BE2C (cell line): ENCODE measurements around the gene CUBN.

Experiments
- DNase-seq: peaks from one replicate; pipeline ENCODE4 v3.0.0-alpha.2; 2020
- H3K27me3 ChIP-seq: fragments of 250-450 bp; sonication (Bioruptor Pico); 2 replicates; pipeline ENCODE4 v1.5.1; 2020; ENCODE audit warnings: mild to moderate bottlenecking
- H3K36me3 ChIP-seq: fragments of 250-450 bp; sonication (Bioruptor Pico); 2 replicates; pipeline ENCODE4 v1.5.1; 2020; ENCODE audit warnings: mild to moderate bottlenecking
- H3K4me1 ChIP-seq: fragments of 250-450 bp; sonication (Bioruptor Pico); 2 replicates; pipeline ENCODE4 v1.5.1; 2020
- H3K4me3 ChIP-seq: 2 replicates; pipeline ENCODE4 v1.5.1; 2011; ENCODE audit warnings: low read depth, low read length
- H3K9me3 ChIP-seq: fragments of 250-450 bp; sonication (Bioruptor Pico); 2 replicates; pipeline ENCODE4 v1.5.1; 2020
- TF ChIP-seq, protein P1 (sequence below): IDR thresholded peaks from 2 replicates; pipeline ENCODE4 v1.5.1; 2012; ENCODE audit warnings: mild to moderate bottlenecking, low read depth, low read length

Gene CUBN

GRCh38 chr10:16789261-16789660, 340.4 kb downstream of the CUBN start:
- Histone ChIP-seq H3K36me3 (no peaks in the 10 kb centered on the region), H3K27me3 (no peaks in the 10 kb centered on the region), H3K9me3 (no peaks in the 10 kb centered on the region), H3K4me3 (no peak overlapping the region), H3K4me1 (no peaks in the 10 kb centered on the region)
- no peak for DNase-seq
- TF ChIP-seq, protein P1, sequence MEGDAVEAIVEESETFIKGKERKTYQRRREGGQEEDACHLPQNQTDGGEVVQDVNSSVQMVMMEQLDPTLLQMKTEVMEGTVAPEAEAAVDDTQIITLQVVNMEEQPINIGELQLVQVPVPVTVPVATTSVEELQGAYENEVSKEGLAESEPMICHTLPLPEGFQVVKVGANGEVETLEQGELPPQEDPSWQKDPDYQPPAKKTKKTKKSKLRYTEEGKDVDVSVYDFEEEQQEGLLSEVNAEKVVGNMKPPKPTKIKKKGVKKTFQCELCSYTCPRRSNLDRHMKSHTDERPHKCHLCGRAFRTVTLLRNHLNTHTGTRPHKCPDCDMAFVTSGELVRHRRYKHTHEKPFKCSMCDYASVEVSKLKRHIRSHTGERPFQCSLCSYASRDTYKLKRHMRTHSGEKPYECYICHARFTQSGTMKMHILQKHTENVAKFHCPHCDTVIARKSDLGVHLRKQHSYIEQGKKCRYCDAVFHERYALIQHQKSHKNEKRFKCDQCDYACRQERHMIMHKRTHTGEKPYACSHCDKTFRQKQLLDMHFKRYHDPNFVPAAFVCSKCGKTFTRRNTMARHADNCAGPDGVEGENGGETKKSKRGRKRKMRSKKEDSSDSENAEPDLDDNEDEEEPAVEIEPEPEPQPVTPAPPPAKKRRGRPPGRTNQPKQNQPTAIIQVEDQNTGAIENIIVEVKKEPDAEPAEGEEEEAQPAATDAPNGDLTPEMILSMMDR, result no peak

DNA sequence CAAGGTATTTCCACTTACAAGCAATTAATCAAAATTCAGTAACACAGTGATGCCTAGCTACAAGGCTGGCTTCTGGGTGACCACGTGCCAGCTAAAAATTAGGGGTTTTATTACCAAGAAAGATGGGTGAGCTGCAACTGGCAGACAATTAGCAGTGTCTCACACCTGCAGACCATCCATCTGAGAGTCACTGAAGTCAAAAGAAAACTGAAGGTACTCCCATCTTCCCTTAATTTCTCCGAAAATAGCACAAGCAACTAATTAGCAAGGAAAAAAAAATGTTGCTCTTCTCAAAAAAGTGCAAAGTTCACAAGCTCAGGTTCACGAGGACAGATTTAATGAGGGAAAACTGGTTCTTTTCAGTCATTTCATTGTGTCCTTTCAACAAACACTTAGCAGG, 340.8 kb downstream of the CUBN start:
- TF ChIP-seq, protein P1, result no peak
- no peak for DNase-seq
- H3K27me3 ChIP-seq, result no peaks in the 10 kb centered on the region
- no peaks in the 10 kb centered on the region for H3K4me1 ChIP-seq
- H3K36me3 ChIP-seq, result no peaks in the 10 kb centered on the region
- no peaks in the 10 kb centered on the region for H3K9me3 ChIP-seq
- no peak overlapping the region for H3K4me3 ChIP-seq

DNA sequence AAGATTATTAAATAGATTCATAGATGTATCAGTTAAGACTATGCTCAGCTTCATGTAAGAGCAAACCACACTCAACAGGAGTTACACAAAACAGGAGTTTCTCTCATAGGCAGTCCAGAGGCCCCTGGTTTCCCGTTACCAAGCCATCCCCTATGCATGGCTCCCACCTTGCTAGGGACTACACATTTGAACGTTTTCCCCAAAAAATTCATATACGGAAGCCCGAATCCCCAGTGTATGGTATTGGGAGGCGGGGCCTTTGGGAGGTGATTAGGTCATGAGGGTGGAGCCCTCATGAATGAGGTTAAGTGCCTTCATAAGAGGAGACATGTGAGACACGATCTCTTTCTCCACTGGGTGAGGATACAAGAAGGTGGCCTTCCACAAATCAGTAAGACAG, 341.5 kb downstream of the CUBN start:
- Histone ChIP-seq H3K9me3 (no peaks in the 10 kb centered on the region), H3K27me3 (no peaks in the 10 kb centered on the region), H3K4me1 (no peaks in the 10 kb centered on the region), H3K4me3 (no peak overlapping the region), H3K36me3 (no peaks in the 10 kb centered on the region)
- no peak for DNase-seq
- TF ChIP-seq, protein P1, result no peak

DNA sequence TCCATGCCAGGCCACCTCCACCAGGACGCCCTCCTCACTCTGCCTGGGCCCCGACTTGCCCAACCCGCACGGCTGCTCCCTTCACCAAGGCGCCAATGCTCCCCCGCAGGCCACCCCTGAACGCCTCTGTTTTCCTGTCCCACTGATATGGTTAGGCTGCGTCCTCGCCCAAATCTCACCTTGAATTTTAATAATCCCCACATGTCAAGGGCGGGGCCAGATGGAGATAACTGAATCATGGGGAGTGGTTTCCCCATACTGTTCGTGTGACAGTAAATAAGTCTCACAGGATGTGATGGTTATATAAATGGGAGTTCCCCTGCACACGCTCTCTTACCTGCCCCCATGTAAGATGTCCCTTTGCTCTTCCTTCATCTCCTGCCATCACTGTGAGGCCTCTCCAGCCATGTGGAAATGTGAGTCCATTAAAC, 342.2 kb downstream of the CUBN start:
- TF ChIP-seq, protein P1, result no peak
- no peaks in the 10 kb centered on the region for H3K9me3 ChIP-seq
- H3K36me3 ChIP-seq, result no peaks in the 10 kb centered on the region
- DNase-seq, result no peak
- H3K4me1 ChIP-seq, result no peaks in the 10 kb centered on the region
- no peak overlapping the region for H3K4me3 ChIP-seq
- no peaks in the 10 kb centered on the region for H3K27me3 ChIP-seq

- TF ChIP-seq, protein P1, result no peak
Observed at GRCh38 chr10:16780338-16780880, 349.2 kb downstream of the CUBN start.

GRCh38 chr10:16779384-16779915, 350.2 kb downstream of the CUBN start:
- Histone ChIP-seq H3K27me3 (no peaks in the 10 kb centered on the region), H3K36me3 (no peaks in the 10 kb centered on the region), H3K4me3 (no peak overlapping the region), H3K4me1 (no peaks in the 10 kb centered on the region), H3K9me3 (no peaks in the 10 kb centered on the region)
- no peak for DNase-seq
- TF ChIP-seq, protein P1, result no peak

More at GRCh38 chr10:16780338-16780880, 349.2 kb downstream of the CUBN start:
- no peaks in the 10 kb centered on the region for H3K9me3 ChIP-seq
- H3K4me1 ChIP-seq, result no peaks in the 10 kb centered on the region
- no peak for DNase-seq
- no peaks in the 10 kb centered on the region for H3K36me3 ChIP-seq
- H3K4me3 ChIP-seq, result no peak overlapping the region
- H3K27me3 ChIP-seq, result no peaks in the 10 kb centered on the region
